Tibial artery (tissue), 4 donors: Measurements from ENCODE around the gene NUDT19.
"Not testable (repeated sequence)": the region's sequence is repeated elsewhere in the genome, so short reads cannot be mapped to it uniquely, and the experiment has no call there.

Source experiments
- DNase-seq, 2 donors: peaks; one replicate each; pipeline ENCODE4 v3.0.0-alpha.2; 2019
- H3K27ac ChIP-seq, 2 donors: fragments of 200-600 bp; sonication (generic) in 1 of 2; 1 replicate in 1 of 2; 2 replicates in 1 of 2; pipeline ENCODE4 v1.5.1; 2018 to 2019; ENCODE audit warnings: mild to moderate bottlenecking in 1 of 2
- H3K27me3 ChIP-seq, 2 donors: fragments of 200-600 bp; sonication (generic) in 1 of 2; one replicate each; pipeline versions ENCODE4 v1.5.1 to v1.6.0; 2016 to 2019
- H3K36me3 ChIP-seq, 3 donors: fragments of 200-600 bp; sonication (generic) in 2 of 3; one replicate each; pipeline ENCODE4 v1.5.1; 2016 to 2019; ENCODE audit warnings: mild to moderate bottlenecking in 2 of 3
- H3K4me1 ChIP-seq, 4 donors: fragments of 200-600 bp; sonication (generic) in 2 of 4; 1 replicate in 3 of 4; 2 replicates in 1 of 4; pipeline ENCODE4 v1.5.1; 2016 to 2019
- H3K4me3 ChIP-seq, 2 donors: fragments of 200-600 bp; sonication (generic) in 1 of 2; 1 replicate in 1 of 2; 2 replicates in 1 of 2; pipeline ENCODE4 v1.5.1; 2018 to 2019; ENCODE audit warnings: mild to moderate bottlenecking in 2 of 2
- H3K9me3 ChIP-seq, 3 donors: fragments of 200-600 bp; sonication (generic) in 1 of 3; one replicate each; pipeline ENCODE4 v1.5.1; 2016 to 2019
- CTCF ChIP-seq, 2 experiments: fragments of 200-600 bp in 1 of 2; fragments of 450-650 bp in 1 of 2; IDR thresholded peaks; one replicate each; pipeline ENCODE4 v1.5.1; 2017 to 2019; ENCODE audit warnings: antibody characterized with exemption in 2 of 2, mild to moderate bottlenecking in 1 of 2, moderate library complexity in 1 of 2
- intact Hi-C: fragments of 100-400 bp; cut with DNase I; formaldehyde crosslinking; loops from one replicate; pipeline ENCODE4 v1.15.0; 2023; ENCODE audit warnings: low total_unique reads

The NUDT19 gene

GRCh38 chr19:32650671-32651070, 41.0 kb upstream of the NUDT19 start:
- intact Hi-C loops = no loop called here

GRCh38 chr19:32651729-32652140, 39.9 kb upstream of the NUDT19 start:
- no peak overlapping the region for H3K27ac ChIP-seq
- DNase-seq = no peak

More at GRCh38 chr19:32650671-32651070, 41.0 kb upstream of the NUDT19 start:
- Histone ChIP-seq H3K4me1 (peaks cover 0 to 15% (median 3%) of the 10 kb centered on the region in 4 donors), H3K4me3 (no peak overlapping the region), H3K9me3 (no peaks in the 10 kb centered on the region), H3K36me3 (peaks cover 37 to 65% (median 54%) of the 10 kb centered on the region in 3 donors), H3K27me3 (no peaks in the 10 kb centered on the region), H3K27ac (no peak overlapping the region)
- no peak for DNase-seq
- TF ChIP-seq CTCF (IDR thresholded peaks at IDR 0.05) = no peak

GRCh38 chr19:32652331-32652730, 39.3 kb upstream of the NUDT19 start:
- Histone ChIP-seq H3K4me1 (peaks cover 0 to 15% (median 3%) of the 10 kb centered on the region in 4 donors), H3K36me3 (peaks cover 33 to 64% (median 52%) of the 10 kb centered on the region in 3 donors)
- DNase-seq, intact Hi-C loops, H3K27me3 ChIP-seq, H3K4me3 ChIP-seq, H3K27ac ChIP-seq, H3K9me3 ChIP-seq: not testable (repeated sequence)

More at GRCh38 chr19:32651729-32652140, 39.9 kb upstream of the NUDT19 start:
- H3K27me3 ChIP-seq = no peaks in the 10 kb centered on the region
- H3K36me3 ChIP-seq = peaks cover 38 to 64% (median 53%) of the 10 kb centered on the region in 3 donors
- H3K4me3 ChIP-seq = no peak overlapping the region
- intact Hi-C loops = no loop called here
- no peak for TF ChIP-seq CTCF (IDR thresholded peaks at IDR 0.05)
- H3K4me1 ChIP-seq = peaks cover 0 to 15% (median 3%) of the 10 kb centered on the region in 4 donors
- H3K9me3 ChIP-seq = no peaks in the 10 kb centered on the region

- Histone ChIP-seq H3K27ac (no peak overlapping the region), H3K9me3 (no peaks in the 10 kb centered on the region)
- intact Hi-C loops = no loop called here
Measured at GRCh38 chr19:32652894-32653598, 38.6 kb upstream of the NUDT19 start.

GRCh38 chr19:32653599-32653915, 38.1 kb upstream of the NUDT19 start:
- DNase-seq = no peak
- TF ChIP-seq CTCF (IDR thresholded peaks at IDR 0.05) = no peak
- no peaks in the 10 kb centered on the region for H3K9me3 ChIP-seq
- H3K4me3 ChIP-seq = no peak overlapping the region
- no peak overlapping the region for H3K27ac ChIP-seq
- peaks cover 0 to 15% (median 3%) of the 10 kb centered on the region in 4 donors for H3K4me1 ChIP-seq
- intact Hi-C loops = no loop called here
- H3K36me3 ChIP-seq = peaks cover 22 to 64% (median 46%) of the 10 kb centered on the region in 3 donors
- no peaks in the 10 kb centered on the region for H3K27me3 ChIP-seq

More at GRCh38 chr19:32652894-32653598, 38.6 kb upstream of the NUDT19 start:
- Histone ChIP-seq H3K4me3 (no peak overlapping the region), H3K27me3 (no peaks in the 10 kb centered on the region), H3K4me1 (peaks cover 0 to 15% (median 3%) of the 10 kb centered on the region in 4 donors), H3K36me3 (peaks cover 27 to 64% (median 46%) of the 10 kb centered on the region in 3 donors)
- TF ChIP-seq CTCF (IDR thresholded peaks at IDR 0.05) = no peak
- DNase-seq = peak in 1 of 2 donors; percentile 43

- H3K4me3 ChIP-seq, H3K27me3 ChIP-seq, intact Hi-C loops, H3K27ac ChIP-seq, H3K9me3 ChIP-seq, DNase-seq: not testable (repeated sequence)
- peaks cover 0 to 15% (median 5%) of the 10 kb centered on the region in 4 donors for H3K4me1 ChIP-seq
- H3K36me3 ChIP-seq = peaks cover 14 to 53% (median 36%) of the 10 kb centered on the region in 3 donors
Measured at GRCh38 chr19:32656379-32656778, 35.2 kb upstream of the NUDT19 start.
